ENCODE measurements around the gene FKBP1A.
A peak's percentile ranks its signal among the peaks of the same experiment; 100 is the strongest.
"Not testable (repeated sequence)": the region's sequence is repeated elsewhere in the genome, so short reads cannot be mapped to it uniquely, and the experiment has no call there.

Gene FKBP1A

GRCh38 chr20:1362484-1362883, 30.4 kb downstream of the FKBP1A start:
- DNase-seq = no peak

- no peak for DNase-seq
These were observed 32.6 kb downstream of the FKBP1A start for GRCh38 chr20:1360094-1360846.

- DNase-seq = no peak
These were observed 34.8 kb downstream of the FKBP1A start for GRCh38 chr20:1357921-1358671.

GRCh38 chr20:1353956-1354355, 38.9 kb downstream of the FKBP1A start:
- DNase-seq = no peak

GRCh38 chr20:1346315-1346969, 46.4 kb downstream of the FKBP1A start:
- no peak for DNase-seq

- DNase-seq = no peak
These were observed 47.1 kb downstream of the FKBP1A start for GRCh38 chr20:1345756-1346093.

- DNase-seq = no peak
These were observed 47.7 kb downstream of the FKBP1A start for GRCh38 chr20:1345030-1345755.

- not testable (repeated sequence) for DNase-seq
These were observed 49.3 kb downstream of the FKBP1A start for GRCh38 chr20:1343446-1344124.

- no peak for DNase-seq
These were observed 51.1 kb downstream of the FKBP1A start for GRCh38 chr20:1341561-1342265.

GRCh38 chr20:1338801-1339200, 54.1 kb downstream of the FKBP1A start:
- DNase-seq = no peak

GRCh38 chr20:1338096-1338495, 54.8 kb downstream of the FKBP1A start:
- DNase-seq = no peak

- no peak for DNase-seq
These were observed 55.4 kb downstream of the FKBP1A start for GRCh38 chr20:1337441-1337840.

GRCh38 chr20:1336699-1337367, 56.0 kb downstream of the FKBP1A start:
- DNase-seq = peak; percentile 55

- DNase-seq = no peak
These were observed 56.7 kb downstream of the FKBP1A start for GRCh38 chr20:1335961-1336698.

- DNase-seq = no peak
These were observed 58.1 kb downstream of the FKBP1A start for GRCh38 chr20:1334761-1335160.

GRCh38 chr20:1334370-1334731, 58.5 kb downstream of the FKBP1A start:
- no peak for DNase-seq

- DNase-seq = no peak
These were observed 59.1 kb downstream of the FKBP1A start for GRCh38 chr20:1333462-1334369.

GRCh38 chr20:1332749-1333300, 60.0 kb downstream of the FKBP1A start:
- no peak for DNase-seq

- no peak for DNase-seq
These were observed 60.9 kb downstream of the FKBP1A start for GRCh38 chr20:1331801-1332453.
